A549 (cell line): ENCODE data around the gene CHIT1.

Source experiments
- BHLHE40 ChIP-seq: IDR thresholded peaks from 2 replicates; pipeline ENCODE4 v1.6.1; 2012; ENCODE audit warnings: low read depth, low read length, inconsistent platforms
- CHD4 ChIP-seq: fragments of 200-600 bp; sonication (generic); IDR thresholded peaks from 2 replicates; pipeline ENCODE4 v1.6.1; 2016; ENCODE audit warnings: antibody characterized with exemption, mild to moderate bottlenecking, borderline replicate concordance
- HDAC2 ChIP-seq: fragments of 200-600 bp; sonication (generic); IDR thresholded peaks from 2 replicates; pipeline ENCODE4 v1.6.1; 2016
- HES2 ChIP-seq: fragments of >200 bp; sonication (Bioruptor Twin); formaldehyde crosslinking; IDR thresholded peaks from 2 replicates; pipeline ENCODE4 v1.6.1; 2016
- KDM1A ChIP-seq: fragments of 200-600 bp; sonication (generic); IDR thresholded peaks from 2 replicates; pipeline ENCODE4 v1.6.1; 2016; ENCODE audit warnings: low read depth, mild to moderate bottlenecking
- MYC ChIP-seq: IDR thresholded peaks from 2 replicates; pipeline ENCODE4 v1.6.1; 2012; ENCODE audit warnings: mild to moderate bottlenecking, inconsistent platforms, low read length, improper control_type of control experiment, borderline replicate concordance
- RAD21 ChIP-seq, 2 experiments: fragments of >200 bp in 1 of 2; sonication (Bioruptor Twin) in 1 of 2; formaldehyde crosslinking in 1 of 2; IDR thresholded peaks in 1 of 2; conservative IDR thresholded peaks in 1 of 2; 2 replicates in 1 of 2; 3 replicates in 1 of 2; pipeline ENCODE4 v1.6.1; 2012 to 2018; ENCODE audit warnings: inconsistent platforms in 1 of 2
- RARB ChIP-seq: fragments of 250-450 bp; sonication (Bioruptor Pico); IDR thresholded peaks from 2 replicates; pipeline ENCODE4 v1.8.0; 2021; ENCODE audit warnings: mild to moderate bottlenecking, moderate library complexity
- SREBF2 ChIP-seq: fragments of 450-650 bp; IDR thresholded peaks from 2 replicates; pipeline ENCODE4 v1.6.1; 2014; ENCODE audit warnings: mild to moderate bottlenecking, moderate library complexity
- ZC3H11A ChIP-seq: fragments of 450-650 bp; IDR thresholded peaks from 2 replicates; pipeline ENCODE4 v1.6.1; 2014; ENCODE audit warnings: antibody characterized with exemption, mild to moderate bottlenecking
- ZSCAN20 ChIP-seq: fragments of 250-450 bp; sonication (Bioruptor Pico); IDR thresholded peaks from 2 replicates; pipeline ENCODE4 v1.8.0; 2022; ENCODE audit warnings: mild to moderate bottlenecking, moderate library complexity
- TF ChIP-seq, protein P1 (sequence below): fragments of >200 bp; sonication (Bioruptor Twin); formaldehyde crosslinking; IDR thresholded peaks from 3 replicates; pipeline ENCODE4 v1.5.1; 2016
- TF ChIP-seq, protein P2 (sequence below): fragments of 150-350 bp; IDR thresholded peaks from 2 replicates; pipeline ENCODE4 v1.6.1; 2014; ENCODE audit warnings: low read depth, mild to moderate bottlenecking, low read length

DNA sequence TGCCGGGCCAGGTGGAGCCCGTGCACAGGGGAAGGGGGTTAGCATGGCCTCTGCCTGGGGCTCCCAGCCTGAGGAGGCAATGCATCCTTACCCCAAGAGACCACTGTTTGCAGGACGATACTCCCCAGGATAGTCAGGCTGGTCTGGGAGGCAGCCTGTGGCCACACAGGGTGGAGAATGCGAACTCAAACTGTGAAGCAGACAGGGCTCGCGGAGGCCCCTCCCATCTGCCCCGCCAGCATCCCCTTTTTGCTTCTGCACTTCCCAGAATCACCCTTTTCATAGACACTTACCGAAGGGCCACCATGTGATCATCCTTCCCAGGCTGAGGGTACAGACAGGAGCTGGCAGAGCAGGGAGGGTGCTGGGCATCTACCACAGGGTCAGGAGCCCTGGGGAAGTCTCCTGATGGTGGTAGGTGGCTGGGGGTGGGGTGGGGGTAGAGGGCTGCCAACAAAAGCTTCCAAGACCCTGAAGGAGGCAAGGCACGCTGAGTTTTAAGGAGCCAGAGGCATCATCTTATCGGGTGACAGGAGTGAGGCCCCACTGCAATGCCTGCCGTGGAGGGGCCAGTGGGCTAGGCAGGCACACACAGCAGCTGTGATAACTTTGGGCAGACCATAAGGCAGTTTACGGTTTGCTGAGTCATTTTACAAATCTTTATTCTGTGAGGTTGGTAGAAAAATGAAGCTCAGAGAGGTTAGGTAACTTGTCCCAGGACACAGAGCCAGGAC is 44.6 kb upstream of the CHIT1 start:
- TF ChIP-seq MYC: no peak
- TF ChIP-seq, protein P1, sequence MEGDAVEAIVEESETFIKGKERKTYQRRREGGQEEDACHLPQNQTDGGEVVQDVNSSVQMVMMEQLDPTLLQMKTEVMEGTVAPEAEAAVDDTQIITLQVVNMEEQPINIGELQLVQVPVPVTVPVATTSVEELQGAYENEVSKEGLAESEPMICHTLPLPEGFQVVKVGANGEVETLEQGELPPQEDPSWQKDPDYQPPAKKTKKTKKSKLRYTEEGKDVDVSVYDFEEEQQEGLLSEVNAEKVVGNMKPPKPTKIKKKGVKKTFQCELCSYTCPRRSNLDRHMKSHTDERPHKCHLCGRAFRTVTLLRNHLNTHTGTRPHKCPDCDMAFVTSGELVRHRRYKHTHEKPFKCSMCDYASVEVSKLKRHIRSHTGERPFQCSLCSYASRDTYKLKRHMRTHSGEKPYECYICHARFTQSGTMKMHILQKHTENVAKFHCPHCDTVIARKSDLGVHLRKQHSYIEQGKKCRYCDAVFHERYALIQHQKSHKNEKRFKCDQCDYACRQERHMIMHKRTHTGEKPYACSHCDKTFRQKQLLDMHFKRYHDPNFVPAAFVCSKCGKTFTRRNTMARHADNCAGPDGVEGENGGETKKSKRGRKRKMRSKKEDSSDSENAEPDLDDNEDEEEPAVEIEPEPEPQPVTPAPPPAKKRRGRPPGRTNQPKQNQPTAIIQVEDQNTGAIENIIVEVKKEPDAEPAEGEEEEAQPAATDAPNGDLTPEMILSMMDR: no peak
- no peak for TF ChIP-seq HES2
- TF ChIP-seq RAD21 (conservative IDR thresholded peaks at IDR 0.05 in 1 of 2, IDR thresholded peaks at IDR 0.05 in 1 of 2): no peak
- no peak for TF ChIP-seq ZSCAN20 (CRISPR knock-in tag)
- TF ChIP-seq CHD4: no peak
- no peak for TF ChIP-seq KDM1A
- no peak for TF ChIP-seq SREBF2
- no peak for TF ChIP-seq RARB (CRISPR knock-in tag)
- TF ChIP-seq, protein P2, sequence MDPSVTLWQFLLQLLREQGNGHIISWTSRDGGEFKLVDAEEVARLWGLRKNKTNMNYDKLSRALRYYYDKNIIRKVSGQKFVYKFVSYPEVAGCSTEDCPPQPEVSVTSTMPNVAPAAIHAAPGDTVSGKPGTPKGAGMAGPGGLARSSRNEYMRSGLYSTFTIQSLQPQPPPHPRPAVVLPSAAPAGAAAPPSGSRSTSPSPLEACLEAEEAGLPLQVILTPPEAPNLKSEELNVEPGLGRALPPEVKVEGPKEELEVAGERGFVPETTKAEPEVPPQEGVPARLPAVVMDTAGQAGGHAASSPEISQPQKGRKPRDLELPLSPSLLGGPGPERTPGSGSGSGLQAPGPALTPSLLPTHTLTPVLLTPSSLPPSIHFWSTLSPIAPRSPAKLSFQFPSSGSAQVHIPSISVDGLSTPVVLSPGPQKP: no peak
- TF ChIP-seq HDAC2: no peak
- TF ChIP-seq BHLHE40: no peak
- no peak for TF ChIP-seq ZC3H11A
